Vagina (tissue), 2 donors: ENCODE data around the gene LAMC3.

ENCODE experiments used
- POLR2A ChIP-seq, 2 donors: fragments of 450-650 bp; IDR thresholded peaks; one replicate each; pipeline ENCODE4 v1.6.1; 2017; ENCODE audit warnings: antibody characterized with exemption in 2 of 2, mild to moderate bottlenecking in 2 of 2, moderate library complexity in 2 of 2
- POLR2AphosphoS5 ChIP-seq, 2 donors: sonication (generic); formaldehyde crosslinking; IDR thresholded peaks; one replicate each; pipeline ENCODE4 v1.9.0; 2017; ENCODE audit warnings: antibody characterized with exemption in 2 of 2, mild to moderate bottlenecking in 2 of 2, low read depth in 1 of 2; ENCODE audit not compliant: insufficient read depth in 1 of 2
- TF ChIP-seq, protein P1 (sequence below), 3 experiments: fragments of 450-650 bp in 2 of 3; fragments of 200-600 bp in 1 of 3; sonication (generic) in 1 of 3; IDR thresholded peaks; one replicate each; pipeline ENCODE4 v1.5.1; 2017 to 2019; ENCODE audit warnings: antibody characterized with exemption in 3 of 3, mild to moderate bottlenecking in 2 of 3, moderate library complexity in 2 of 3

DNA sequence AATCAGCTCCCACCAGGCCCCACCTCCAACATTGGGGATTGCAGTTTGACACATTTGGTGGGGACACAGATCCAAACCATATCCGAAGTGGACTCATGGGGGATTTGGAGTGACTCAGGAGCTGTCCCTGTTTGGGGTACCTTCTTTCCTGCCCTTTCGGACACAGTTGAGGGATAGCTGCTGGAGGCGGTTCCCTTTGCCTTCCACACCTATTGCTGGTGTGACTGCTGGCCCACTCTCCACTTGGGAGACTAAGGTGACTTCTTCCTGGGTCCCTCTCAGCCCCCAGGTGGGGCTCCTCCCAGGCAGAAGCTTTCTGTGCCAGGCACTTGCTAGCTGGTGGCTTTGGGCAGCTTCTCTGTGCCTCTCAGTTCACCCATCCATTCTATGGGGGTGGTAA is 26.6 kb downstream of the LAMC3 start:
- TF ChIP-seq, protein P1, sequence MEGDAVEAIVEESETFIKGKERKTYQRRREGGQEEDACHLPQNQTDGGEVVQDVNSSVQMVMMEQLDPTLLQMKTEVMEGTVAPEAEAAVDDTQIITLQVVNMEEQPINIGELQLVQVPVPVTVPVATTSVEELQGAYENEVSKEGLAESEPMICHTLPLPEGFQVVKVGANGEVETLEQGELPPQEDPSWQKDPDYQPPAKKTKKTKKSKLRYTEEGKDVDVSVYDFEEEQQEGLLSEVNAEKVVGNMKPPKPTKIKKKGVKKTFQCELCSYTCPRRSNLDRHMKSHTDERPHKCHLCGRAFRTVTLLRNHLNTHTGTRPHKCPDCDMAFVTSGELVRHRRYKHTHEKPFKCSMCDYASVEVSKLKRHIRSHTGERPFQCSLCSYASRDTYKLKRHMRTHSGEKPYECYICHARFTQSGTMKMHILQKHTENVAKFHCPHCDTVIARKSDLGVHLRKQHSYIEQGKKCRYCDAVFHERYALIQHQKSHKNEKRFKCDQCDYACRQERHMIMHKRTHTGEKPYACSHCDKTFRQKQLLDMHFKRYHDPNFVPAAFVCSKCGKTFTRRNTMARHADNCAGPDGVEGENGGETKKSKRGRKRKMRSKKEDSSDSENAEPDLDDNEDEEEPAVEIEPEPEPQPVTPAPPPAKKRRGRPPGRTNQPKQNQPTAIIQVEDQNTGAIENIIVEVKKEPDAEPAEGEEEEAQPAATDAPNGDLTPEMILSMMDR (IDR thresholded peaks at IDR 0.05): no peak
- TF ChIP-seq POLR2AphosphoS5 (IDR thresholded peaks at IDR 0.05; ENCODE audit: insufficient read depth in 1 of 2, low read depth in 1 of 2) (no peak), POLR2A (IDR thresholded peaks at IDR 0.05) (no peak)
